OCI-LY1 (cell line): Measurements from ENCODE around the gene KANSL3.

ENCODE experiments used
- H2AFZ ChIP-seq: fragments of 200-600 bp; sonication (generic), shearing (Covaris generic); 2 replicates; pipeline ENCODE4 v1.6.0; 2014; ENCODE audit warnings: antibody characterized with exemption, mild to moderate bottlenecking, low read length
- H3F3A ChIP-seq: fragments of 200-600 bp; sonication (generic), shearing (Covaris generic); 2 replicates; pipeline ENCODE4 v1.6.0; 2014; ENCODE audit warnings: mild to moderate bottlenecking, antibody characterized with exemption, low read length, moderate library complexity; ENCODE audit not compliant: insufficient read depth
- H3K27ac ChIP-seq: fragments of 200-600 bp; sonication (generic); 2 replicates; pipeline ENCODE4 v1.5.1; 2014; ENCODE audit warnings: low read length, mixed run types, mild to moderate bottlenecking, low read depth; ENCODE audit not compliant: poor library complexity, severe bottlenecking
- H3K27me3 ChIP-seq: fragments of 200-600 bp; sonication (generic); 2 replicates; pipeline ENCODE4 v1.6.0; 2014; ENCODE audit warnings: antibody characterized with exemption, mild to moderate bottlenecking, low read length, moderate library complexity; ENCODE audit not compliant: insufficient read depth
- H3K36me3 ChIP-seq: fragments of 200-600 bp; sonication (generic); 2 replicates; pipeline ENCODE4 v1.6.1; 2014; ENCODE audit warnings: mild to moderate bottlenecking, antibody characterized with exemption, low read length, moderate library complexity, mixed read lengths; ENCODE audit not compliant: insufficient read depth
- H3K4me1 ChIP-seq: fragments of 200-600 bp; sonication (generic); 2 replicates; pipeline ENCODE4 v1.5.1; 2014; ENCODE audit warnings: mild to moderate bottlenecking, low read length, moderate library complexity; ENCODE audit not compliant: insufficient read depth, severe bottlenecking
- H3K4me2 ChIP-seq: fragments of 200-600 bp; sonication (generic), shearing (Covaris generic); 2 replicates; pipeline ENCODE4 v1.6.1; 2014; ENCODE audit warnings: low read length
- H3K4me3 ChIP-seq: fragments of 200-600 bp; sonication (generic); 2 replicates; pipeline ENCODE4 v1.5.1; 2014; ENCODE audit warnings: low read length, low read depth, mild to moderate bottlenecking, mixed read lengths; ENCODE audit not compliant: poor library complexity, severe bottlenecking
- H3K79me2 ChIP-seq: fragments of 200-600 bp; shearing (Covaris generic); 2 replicates; pipeline ENCODE4 v1.6.1; 2016; ENCODE audit warnings: mixed run types, low read length, mixed read lengths; ENCODE audit not compliant: insufficient read depth
- H3K9ac ChIP-seq: fragments of 200-600 bp; sonication (generic), shearing (Covaris generic); 2 replicates; pipeline ENCODE4 v1.6.1; 2014; ENCODE audit warnings: mild to moderate bottlenecking, low read length, mixed read lengths
- H3K9me2 ChIP-seq: fragments of 200-600 bp; sonication (generic), shearing (Covaris generic); 2 replicates; pipeline ENCODE4 v1.6.1; 2014; ENCODE audit warnings: low read depth, mild to moderate bottlenecking, low read length, mixed read lengths
- H3K9me3 ChIP-seq: fragments of 200-600 bp; shearing (Covaris generic); 2 replicates; pipeline ENCODE4 v1.6.1; 2014; ENCODE audit warnings: low read length, mixed read lengths
- H4K20me1 ChIP-seq: fragments of 200-600 bp; sonication (generic), shearing (Covaris generic); 2 replicates; pipeline ENCODE4 v1.6.0; 2016; ENCODE audit warnings: mild to moderate bottlenecking, low read length; ENCODE audit not compliant: insufficient read depth
- EZH2 ChIP-seq: fragments of 200-600 bp; sonication (generic), shearing (Covaris generic); IDR thresholded peaks from 2 replicates; pipeline ENCODE4 v1.8.0; 2017; ENCODE audit warnings: borderline replicate concordance, mixed run types, mild to moderate bottlenecking, antibody characterized with exemption, low read length, moderate library complexity, mixed read lengths
- TF ChIP-seq, protein P1 (sequence below): fragments of 200-600 bp; sonication (generic), shearing (Covaris generic); IDR thresholded peaks from 2 replicates; pipeline ENCODE4 v1.5.1; 2017; ENCODE audit warnings: mild to moderate bottlenecking, antibody characterized with exemption, low read length, moderate library complexity, mixed read lengths

Gene KANSL3

DNA sequence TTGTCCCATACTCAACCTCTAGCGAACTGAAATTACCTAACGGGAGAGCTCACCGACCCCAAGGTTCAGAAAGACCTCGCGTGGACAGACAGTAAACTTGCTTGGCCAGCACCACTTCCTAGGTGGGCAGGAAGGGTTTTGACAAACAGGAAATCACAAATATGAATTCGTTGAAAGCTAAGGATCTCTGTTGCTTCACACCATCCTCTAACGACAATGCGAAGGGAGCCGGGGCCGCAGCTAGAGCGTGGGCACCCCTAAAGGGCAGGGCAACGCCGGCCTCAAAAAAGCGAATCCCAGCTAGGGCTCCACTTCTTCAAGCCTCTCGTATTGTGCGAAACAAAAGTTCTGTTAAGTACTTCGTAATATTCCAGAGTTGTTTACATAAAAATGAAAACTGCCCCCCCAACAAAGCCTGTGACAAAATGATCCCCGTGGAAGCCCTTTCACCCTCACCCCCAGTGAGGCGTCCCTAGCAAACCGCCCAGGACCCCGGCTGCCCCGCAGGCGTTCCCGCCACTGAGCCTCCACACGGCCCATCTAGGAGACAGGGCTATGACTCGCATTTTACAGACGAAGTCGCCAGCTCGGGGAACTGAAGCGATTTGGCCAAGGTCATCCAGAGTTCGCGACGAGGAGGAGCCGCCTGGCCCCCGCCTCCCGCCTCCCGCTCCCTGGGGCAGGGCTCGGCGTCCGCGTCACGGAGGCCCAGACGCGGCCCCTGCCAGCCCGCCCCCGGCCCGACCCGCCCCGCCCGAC, 548 bp downstream of the KANSL3 start:
- Histone ChIP-seq H3K9me3 (no peaks in the 10 kb centered on the region), H2AFZ (no peak overlapping the region), H3K4me3 (peak overlapping the region; percentile 91), H3K27me3 (no peaks in the 10 kb centered on the region), H3K79me2 (peaks cover 12% of the 10 kb centered on the region; the same call in 1 of the 2 replicates), H3K36me3 (peaks cover 29% of the 10 kb centered on the region; the same call in 1 of the 2 replicates), H3K9me2 (no peaks in the 10 kb centered on the region), H3K9ac (peak overlapping the region; percentile 90), H3K4me1 (peaks cover 24% of the 10 kb centered on the region), H3K4me2 (peak overlapping the region; percentile 88), H3F3A (no peaks in the 10 kb centered on the region), H4K20me1 (no peaks in the 10 kb centered on the region), H3K27ac (peak overlapping the region; percentile 55)
- TF ChIP-seq EZH2 = no peak

DNA sequence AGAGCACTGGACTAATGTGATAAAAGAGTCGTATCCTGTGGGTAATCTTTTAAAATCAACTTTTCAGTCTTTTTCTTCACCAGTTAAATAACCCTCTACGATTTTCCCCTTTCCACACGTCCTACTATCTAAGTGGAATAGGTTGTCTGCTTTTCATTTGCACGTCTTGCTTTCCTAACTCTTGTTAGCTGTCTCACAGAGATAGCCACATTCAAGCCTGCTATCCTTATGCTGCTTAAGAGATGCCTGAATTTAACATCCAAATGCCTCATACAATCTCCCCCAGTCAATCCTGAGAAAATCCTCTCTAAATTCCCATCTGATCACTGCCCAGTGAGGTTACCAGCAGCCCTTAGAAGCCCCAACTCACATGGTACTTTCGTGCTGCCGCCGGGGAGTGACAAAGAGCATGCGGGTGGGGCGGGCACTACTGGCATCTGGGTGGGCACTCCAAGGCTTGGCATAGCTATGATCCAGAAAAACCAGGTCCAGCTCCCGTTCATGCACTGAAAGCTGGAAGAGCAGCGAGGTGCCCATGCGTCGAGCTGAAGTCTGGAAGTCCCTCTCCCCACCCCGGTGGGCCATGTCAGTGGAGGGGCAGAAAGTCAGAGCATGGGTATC, 1.5 kb downstream of the KANSL3 start:
- Histone ChIP-seq H3K4me1 (peaks cover 24% of the 10 kb centered on the region), H3K9me3 (no peaks in the 10 kb centered on the region), H3K36me3 (peaks cover 37% of the 10 kb centered on the region; the same call in 1 of the 2 replicates), H3K4me2 (peak overlapping the region; percentile 88), H3K9ac (peak overlapping the region; percentile 90), H3K27ac (no peak overlapping the region), H3K79me2 (peaks cover 12% of the 10 kb centered on the region; the same call in 1 of the 2 replicates), H4K20me1 (no peaks in the 10 kb centered on the region), H2AFZ (no peak overlapping the region), H3K27me3 (no peaks in the 10 kb centered on the region), H3F3A (no peaks in the 10 kb centered on the region), H3K4me3 (peak overlapping the region; percentile 91), H3K9me2 (no peaks in the 10 kb centered on the region)
- no peak for TF ChIP-seq EZH2
- TF ChIP-seq, protein P1, sequence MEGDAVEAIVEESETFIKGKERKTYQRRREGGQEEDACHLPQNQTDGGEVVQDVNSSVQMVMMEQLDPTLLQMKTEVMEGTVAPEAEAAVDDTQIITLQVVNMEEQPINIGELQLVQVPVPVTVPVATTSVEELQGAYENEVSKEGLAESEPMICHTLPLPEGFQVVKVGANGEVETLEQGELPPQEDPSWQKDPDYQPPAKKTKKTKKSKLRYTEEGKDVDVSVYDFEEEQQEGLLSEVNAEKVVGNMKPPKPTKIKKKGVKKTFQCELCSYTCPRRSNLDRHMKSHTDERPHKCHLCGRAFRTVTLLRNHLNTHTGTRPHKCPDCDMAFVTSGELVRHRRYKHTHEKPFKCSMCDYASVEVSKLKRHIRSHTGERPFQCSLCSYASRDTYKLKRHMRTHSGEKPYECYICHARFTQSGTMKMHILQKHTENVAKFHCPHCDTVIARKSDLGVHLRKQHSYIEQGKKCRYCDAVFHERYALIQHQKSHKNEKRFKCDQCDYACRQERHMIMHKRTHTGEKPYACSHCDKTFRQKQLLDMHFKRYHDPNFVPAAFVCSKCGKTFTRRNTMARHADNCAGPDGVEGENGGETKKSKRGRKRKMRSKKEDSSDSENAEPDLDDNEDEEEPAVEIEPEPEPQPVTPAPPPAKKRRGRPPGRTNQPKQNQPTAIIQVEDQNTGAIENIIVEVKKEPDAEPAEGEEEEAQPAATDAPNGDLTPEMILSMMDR = no peak

DNA sequence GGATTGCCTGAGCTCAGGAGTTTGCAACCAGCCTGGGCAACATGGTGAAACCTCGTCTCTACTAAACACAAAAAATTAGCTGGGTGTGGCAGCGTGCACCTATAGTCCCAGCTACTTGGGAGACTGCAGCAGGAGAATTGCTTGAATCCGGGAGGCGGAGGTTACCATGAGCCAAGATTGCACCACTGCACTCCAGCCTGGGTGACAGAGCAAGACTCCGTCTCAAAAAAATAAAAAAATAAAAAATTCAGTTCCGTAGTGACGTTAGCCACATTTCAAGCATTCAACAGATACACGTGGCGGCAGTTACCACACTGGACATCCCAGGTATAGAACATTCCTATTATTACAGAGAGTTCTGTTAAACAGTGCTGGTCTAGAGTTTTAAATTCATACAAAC, 4.5 kb downstream of the KANSL3 start:
- peaks cover 65% of the 10 kb centered on the region for H3K36me3 ChIP-seq
- peaks cover 23% of the 10 kb centered on the region for H3K4me1 ChIP-seq
- TF ChIP-seq EZH2 = no peak
- TF ChIP-seq, protein P1 = no peak
- no peaks in the 10 kb centered on the region for H3K9me3 ChIP-seq
- no peak overlapping the region for H2AFZ ChIP-seq
- peaks cover 12% of the 10 kb centered on the region; the same call in 1 of the 2 replicates for H3K79me2 ChIP-seq
- no peaks in the 10 kb centered on the region for H3K27me3 ChIP-seq
- no peaks in the 10 kb centered on the region for H3F3A ChIP-seq
- H4K20me1 ChIP-seq = no peaks in the 10 kb centered on the region
- no peak overlapping the region for H3K9ac ChIP-seq
- no peak overlapping the region for H3K4me3 ChIP-seq
- H3K4me2 ChIP-seq = no peak overlapping the region
- H3K27ac ChIP-seq = no peak overlapping the region
- H3K9me2 ChIP-seq = no peaks in the 10 kb centered on the region
